ENCODE measurements around the gene SPPL2C. TPM values are rescaled to one million over a fixed set of nuclear protein-coding genes. Genes with fewer than 3 reads are reported as not detected.

SPPL2C gene
- total and polyA plus RNA-seq, 2 of the 13 experiments (the other 11 are each of a cell fraction or from before 2014, with no cell fraction given): not detected

DNA sequence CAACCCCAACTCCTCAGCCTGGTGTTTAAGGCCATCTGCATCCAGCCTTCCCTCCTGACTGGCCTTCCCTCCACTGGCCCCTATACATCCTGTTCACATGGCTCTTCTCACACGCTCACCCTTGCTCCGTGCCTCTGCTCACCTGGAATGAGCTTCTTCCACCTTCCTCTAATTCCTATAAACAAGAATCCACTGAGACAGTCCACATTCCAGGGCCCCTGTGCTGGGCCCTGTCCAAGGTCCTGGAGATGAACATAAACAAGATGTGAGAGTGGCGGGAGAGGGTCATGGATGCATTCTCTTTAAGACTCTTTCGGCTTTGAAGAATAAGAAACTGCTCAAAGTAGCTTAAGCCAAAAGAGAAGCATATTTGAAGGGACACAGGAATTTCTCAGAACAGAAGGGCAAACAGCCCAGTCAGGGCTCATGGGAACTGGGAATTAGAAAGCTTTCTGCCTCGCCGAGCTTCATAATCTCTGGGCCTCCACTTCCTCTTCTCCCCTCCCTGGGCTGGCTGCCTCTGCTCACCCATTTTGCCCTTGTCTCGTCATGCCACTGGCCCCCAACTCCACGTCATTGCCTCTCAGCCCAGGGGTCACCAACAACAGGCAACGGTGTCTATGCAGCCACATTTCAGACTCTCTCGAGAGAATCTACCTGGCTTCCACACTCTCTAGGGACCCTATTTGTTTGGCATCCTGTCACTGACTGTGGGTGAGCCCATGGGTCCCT is 13.5 kb downstream of the SPPL2C start (continued):
- TF ChIP-seq, protein P1, sequence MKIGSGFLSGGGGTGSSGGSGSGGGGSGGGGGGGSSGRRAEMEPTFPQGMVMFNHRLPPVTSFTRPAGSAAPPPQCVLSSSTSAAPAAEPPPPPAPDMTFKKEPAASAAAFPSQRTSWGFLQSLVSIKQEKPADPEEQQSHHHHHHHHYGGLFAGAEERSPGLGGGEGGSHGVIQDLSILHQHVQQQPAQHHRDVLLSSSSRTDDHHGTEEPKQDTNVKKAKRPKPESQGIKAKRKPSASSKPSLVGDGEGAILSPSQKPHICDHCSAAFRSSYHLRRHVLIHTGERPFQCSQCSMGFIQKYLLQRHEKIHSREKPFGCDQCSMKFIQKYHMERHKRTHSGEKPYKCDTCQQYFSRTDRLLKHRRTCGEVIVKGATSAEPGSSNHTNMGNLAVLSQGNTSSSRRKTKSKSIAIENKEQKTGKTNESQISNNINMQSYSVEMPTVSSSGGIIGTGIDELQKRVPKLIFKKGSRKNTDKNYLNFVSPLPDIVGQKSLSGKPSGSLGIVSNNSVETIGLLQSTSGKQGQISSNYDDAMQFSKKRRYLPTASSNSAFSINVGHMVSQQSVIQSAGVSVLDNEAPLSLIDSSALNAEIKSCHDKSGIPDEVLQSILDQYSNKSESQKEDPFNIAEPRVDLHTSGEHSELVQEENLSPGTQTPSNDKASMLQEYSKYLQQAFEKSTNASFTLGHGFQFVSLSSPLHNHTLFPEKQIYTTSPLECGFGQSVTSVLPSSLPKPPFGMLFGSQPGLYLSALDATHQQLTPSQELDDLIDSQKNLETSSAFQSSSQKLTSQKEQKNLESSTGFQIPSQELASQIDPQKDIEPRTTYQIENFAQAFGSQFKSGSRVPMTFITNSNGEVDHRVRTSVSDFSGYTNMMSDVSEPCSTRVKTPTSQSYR (CRISPR knock-in tag; IDR thresholded peaks at IDR 0.05; ENCODE audit: borderline replicate concordance): peak; percentile 32; the same call in 1 of the 2 replicates
- TF ChIP-seq MYC (CRISPR knock-in tag; IDR thresholded peaks at IDR 0.05; ENCODE audit: borderline replicate concordance) (no peak), ZFP36L2 (CRISPR knock-in tag; IDR thresholded peaks at IDR 0.05) (peak; percentile 90; the same call in 1 of the 2 replicates), NR3C1 (CRISPR knock-in tag; IDR thresholded peaks at IDR 0.05) (no peak), ZBTB7B (CRISPR knock-in tag; IDR thresholded peaks at IDR 0.05) (no peak), SIX1 (CRISPR knock-in tag; IDR thresholded peaks at IDR 0.05; ENCODE audit: borderline replicate concordance) (peak; percentile 19; the same call in 1 of the 2 replicates), TBX2 (CRISPR knock-in tag; IDR thresholded peaks at IDR 0.05; ENCODE audit: borderline replicate concordance) (peak; percentile 45; the same call in 1 of the 2 replicates), ZNF749 (CRISPR knock-in tag; IDR thresholded peaks at IDR 0.05; ENCODE audit: borderline replicate concordance) (no peak; the same call in 1 of the 2 replicates), ZNF616 (CRISPR knock-in tag; IDR thresholded peaks at IDR 0.05; ENCODE audit: low read depth) (no peak), WIZ (CRISPR knock-in tag; IDR thresholded peaks at IDR 0.05) (peak; percentile 94; the same call in 1 of the 2 replicates)
- TF ChIP-seq, protein P2, sequence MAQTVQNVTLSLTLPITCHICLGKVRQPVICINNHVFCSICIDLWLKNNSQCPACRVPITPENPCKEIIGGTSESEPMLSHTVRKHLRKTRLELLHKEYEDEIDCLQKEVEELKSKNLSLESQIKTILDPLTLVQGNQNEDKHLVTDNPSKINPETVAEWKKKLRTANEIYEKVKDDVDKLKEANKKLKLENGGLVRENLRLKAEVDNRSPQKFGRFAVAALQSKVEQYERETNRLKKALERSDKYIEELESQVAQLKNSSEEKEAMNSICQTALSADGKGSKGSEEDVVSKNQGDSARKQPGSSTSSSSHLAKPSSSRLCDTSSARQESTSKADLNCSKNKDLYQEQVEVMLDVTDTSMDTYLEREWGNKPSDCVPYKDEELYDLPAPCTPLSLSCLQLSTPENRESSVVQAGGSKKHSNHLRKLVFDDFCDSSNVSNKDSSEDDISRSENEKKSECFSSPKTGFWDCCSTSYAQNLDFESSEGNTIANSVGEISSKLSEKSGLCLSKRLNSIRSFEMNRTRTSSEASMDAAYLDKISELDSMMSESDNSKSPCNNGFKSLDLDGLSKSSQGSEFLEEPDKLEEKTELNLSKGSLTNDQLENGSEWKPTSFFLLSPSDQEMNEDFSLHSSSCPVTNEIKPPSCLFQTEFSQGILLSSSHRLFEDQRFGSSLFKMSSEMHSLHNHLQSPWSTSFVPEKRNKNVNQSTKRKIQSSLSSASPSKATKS (CRISPR knock-in tag; IDR thresholded peaks at IDR 0.05): no peak
- TF ChIP-seq, protein P3, sequence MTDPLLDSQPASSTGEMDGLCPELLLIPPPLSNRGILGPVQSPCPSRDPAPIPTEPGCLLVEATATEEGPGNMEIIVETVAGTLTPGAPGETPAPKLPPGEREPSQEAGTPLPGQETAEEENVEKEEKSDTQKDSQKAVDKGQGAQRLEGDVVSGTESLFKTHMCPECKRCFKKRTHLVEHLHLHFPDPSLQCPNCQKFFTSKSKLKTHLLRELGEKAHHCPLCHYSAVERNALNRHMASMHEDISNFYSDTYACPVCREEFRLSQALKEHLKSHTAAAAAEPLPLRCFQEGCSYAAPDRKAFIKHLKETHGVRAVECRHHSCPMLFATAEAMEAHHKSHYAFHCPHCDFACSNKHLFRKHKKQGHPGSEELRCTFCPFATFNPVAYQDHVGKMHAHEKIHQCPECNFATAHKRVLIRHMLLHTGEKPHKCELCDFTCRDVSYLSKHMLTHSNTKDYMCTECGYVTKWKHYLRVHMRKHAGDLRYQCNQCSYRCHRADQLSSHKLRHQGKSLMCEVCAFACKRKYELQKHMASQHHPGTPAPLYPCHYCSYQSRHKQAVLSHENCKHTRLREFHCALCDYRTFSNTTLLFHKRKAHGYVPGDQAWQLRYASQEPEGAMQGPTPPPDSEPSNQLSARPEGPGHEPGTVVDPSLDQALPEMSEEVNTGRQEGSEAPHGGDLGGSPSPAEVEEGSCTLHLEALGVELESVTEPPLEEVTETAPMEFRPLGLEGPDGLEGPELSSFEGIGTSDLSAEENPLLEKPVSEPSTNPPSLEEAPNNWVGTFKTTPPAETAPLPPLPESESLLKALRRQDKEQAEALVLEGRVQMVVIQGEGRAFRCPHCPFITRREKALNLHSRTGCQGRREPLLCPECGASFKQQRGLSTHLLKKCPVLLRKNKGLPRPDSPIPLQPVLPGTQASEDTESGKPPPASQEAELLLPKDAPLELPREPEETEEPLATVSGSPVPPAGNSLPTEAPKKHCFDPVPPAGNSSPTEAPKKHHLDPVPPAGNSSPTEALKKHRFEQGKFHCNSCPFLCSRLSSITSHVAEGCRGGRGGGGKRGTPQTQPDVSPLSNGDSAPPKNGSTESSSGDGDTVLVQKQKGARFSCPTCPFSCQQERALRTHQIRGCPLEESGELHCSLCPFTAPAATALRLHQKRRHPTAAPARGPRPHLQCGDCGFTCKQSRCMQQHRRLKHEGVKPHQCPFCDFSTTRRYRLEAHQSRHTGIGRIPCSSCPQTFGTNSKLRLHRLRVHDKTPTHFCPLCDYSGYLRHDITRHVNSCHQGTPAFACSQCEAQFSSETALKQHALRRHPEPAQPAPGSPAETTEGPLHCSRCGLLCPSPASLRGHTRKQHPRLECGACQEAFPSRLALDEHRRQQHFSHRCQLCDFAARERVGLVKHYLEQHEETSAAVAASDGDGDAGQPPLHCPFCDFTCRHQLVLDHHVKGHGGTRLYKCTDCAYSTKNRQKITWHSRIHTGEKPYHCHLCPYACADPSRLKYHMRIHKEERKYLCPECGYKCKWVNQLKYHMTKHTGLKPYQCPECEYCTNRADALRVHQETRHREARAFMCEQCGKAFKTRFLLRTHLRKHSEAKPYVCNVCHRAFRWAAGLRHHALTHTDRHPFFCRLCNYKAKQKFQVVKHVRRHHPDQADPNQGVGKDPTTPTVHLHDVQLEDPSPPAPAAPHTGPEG (CRISPR knock-in tag; IDR thresholded peaks at IDR 0.05): no peak
- TF ChIP-seq, protein P4, sequence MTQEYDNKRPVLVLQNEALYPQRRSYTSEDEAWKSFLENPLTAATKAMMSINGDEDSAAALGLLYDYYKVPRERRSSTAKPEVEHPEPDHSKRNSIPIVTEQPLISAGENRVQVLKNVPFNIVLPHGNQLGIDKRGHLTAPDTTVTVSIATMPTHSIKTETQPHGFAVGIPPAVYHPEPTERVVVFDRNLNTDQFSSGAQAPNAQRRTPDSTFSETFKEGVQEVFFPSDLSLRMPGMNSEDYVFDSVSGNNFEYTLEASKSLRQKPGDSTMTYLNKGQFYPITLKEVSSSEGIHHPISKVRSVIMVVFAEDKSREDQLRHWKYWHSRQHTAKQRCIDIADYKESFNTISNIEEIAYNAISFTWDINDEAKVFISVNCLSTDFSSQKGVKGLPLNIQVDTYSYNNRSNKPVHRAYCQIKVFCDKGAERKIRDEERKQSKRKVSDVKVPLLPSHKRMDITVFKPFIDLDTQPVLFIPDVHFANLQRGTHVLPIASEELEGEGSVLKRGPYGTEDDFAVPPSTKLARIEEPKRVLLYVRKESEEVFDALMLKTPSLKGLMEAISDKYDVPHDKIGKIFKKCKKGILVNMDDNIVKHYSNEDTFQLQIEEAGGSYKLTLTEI (CRISPR knock-in tag; conservative IDR thresholded peaks at IDR 0.05): no peak
- TF ChIP-seq, protein P5, sequence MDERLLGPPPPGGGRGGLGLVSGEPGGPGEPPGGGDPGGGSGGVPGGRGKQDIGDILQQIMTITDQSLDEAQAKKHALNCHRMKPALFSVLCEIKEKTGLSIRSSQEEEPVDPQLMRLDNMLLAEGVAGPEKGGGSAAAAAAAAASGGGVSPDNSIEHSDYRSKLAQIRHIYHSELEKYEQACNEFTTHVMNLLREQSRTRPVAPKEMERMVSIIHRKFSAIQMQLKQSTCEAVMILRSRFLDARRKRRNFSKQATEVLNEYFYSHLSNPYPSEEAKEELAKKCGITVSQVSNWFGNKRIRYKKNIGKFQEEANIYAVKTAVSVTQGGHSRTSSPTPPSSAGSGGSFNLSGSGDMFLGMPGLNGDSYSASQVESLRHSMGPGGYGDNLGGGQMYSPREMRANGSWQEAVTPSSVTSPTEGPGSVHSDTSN (CRISPR knock-in tag; IDR thresholded peaks at IDR 0.05): no peak

Measured in HepG2 (cell line).